Activated T-helper 17 cell treated with anti-CD3 and anti-CD28 coated beads, Interleukin-2, amount 50 U/mL, for 72 hours (primary cell): Measurements from ENCODE around the gene SMARCE1. TPM values are rescaled to one million over a fixed set of nuclear protein-coding genes. Genes with fewer than 3 reads are reported as not detected.

ENCODE experiments used
- ATAC-seq: fragments of 150-1000 bp; cut with Tn5 transposase; replicated peaks from 2 replicates; pipeline ENCODE4 v1.10.0; 2021; ENCODE audit warnings: mild to moderate bottlenecking, moderate library complexity
- H3K27ac Mint-ChIP-seq: one replicate; pipeline ENCODE4 v1.8.0; 2022; ENCODE audit warnings: mixed read lengths
- H3K27me3 Mint-ChIP-seq: one replicate; pipeline ENCODE4 v1.8.0; 2022; ENCODE audit warnings: mixed read lengths
- H3K36me3 Mint-ChIP-seq: one replicate; pipeline ENCODE4 v1.8.0; 2022; ENCODE audit warnings: low read depth, mild to moderate bottlenecking, mixed read lengths
- H3K4me1 Mint-ChIP-seq: one replicate; pipeline ENCODE4 v1.8.0; 2022; ENCODE audit warnings: mixed read lengths
- H3K4me3 Mint-ChIP-seq: one replicate; pipeline ENCODE4 v1.8.0; 2022; ENCODE audit warnings: mild to moderate bottlenecking, mixed read lengths
- H3K9me3 Mint-ChIP-seq: one replicate; pipeline ENCODE4 v1.8.0; 2022; ENCODE audit warnings: mixed read lengths
- total RNA-seq, 2 donors: library from RNA; stranded (reverse); gene quantifications; one replicate each; pipeline ENCODE4 v1.2.3, GENCODE V29; 2022

The SMARCE1 gene
- total RNA-seq, 2 donors from 2014 or later: 82.1 to 85.5 TPM

GRCh38 chr17:40611840-40612474 is 35.7 kb downstream of the SMARCE1 start:
- H3K4me3 Mint-ChIP-seq: peak overlapping the region; percentile 74

GRCh38 chr17:40610359-40610758 is 37.3 kb downstream of the SMARCE1 start:
- no peaks in the 10 kb centered on the region for H3K9me3 Mint-ChIP-seq
- H3K4me3 Mint-ChIP-seq: peak overlapping the region; percentile 74
- ATAC-seq: peak; percentile 51

More at GRCh38 chr17:40611840-40612474, 35.7 kb downstream of the SMARCE1 start:
- Mint-ChIP-seq H3K9me3 (no peaks in the 10 kb centered on the region), H3K36me3 (no peaks in the 10 kb centered on the region), H3K4me1 (peaks cover 80% of the 10 kb centered on the region), H3K27me3 (no peaks in the 10 kb centered on the region), H3K27ac (peak overlapping the region; percentile 63)
- ATAC-seq: no peak

GRCh38 chr17:40608061-40608581 is 39.5 kb downstream of the SMARCE1 start:
- ATAC-seq: peak; percentile 63
- Mint-ChIP-seq H3K36me3 (no peaks in the 10 kb centered on the region), H3K4me3 (peak overlapping the region; percentile 74)

More at GRCh38 chr17:40610359-40610758, 37.3 kb downstream of the SMARCE1 start:
- H3K27me3 Mint-ChIP-seq: no peaks in the 10 kb centered on the region
- peak overlapping the region; percentile 88 for H3K27ac Mint-ChIP-seq
- H3K36me3 Mint-ChIP-seq: no peaks in the 10 kb centered on the region
- H3K4me1 Mint-ChIP-seq: peaks cover 71% of the 10 kb centered on the region

GRCh38 chr17:40607641-40608040 is 40.0 kb downstream of the SMARCE1 start:
- H3K27ac Mint-ChIP-seq: peak overlapping the region; percentile 88
- peak overlapping the region; percentile 74 for H3K4me3 Mint-ChIP-seq
- H3K9me3 Mint-ChIP-seq: no peaks in the 10 kb centered on the region
- peak; percentile 15 for ATAC-seq
- no peaks in the 10 kb centered on the region for H3K27me3 Mint-ChIP-seq
- H3K4me1 Mint-ChIP-seq: peaks cover 74% of the 10 kb centered on the region
- no peaks in the 10 kb centered on the region for H3K36me3 Mint-ChIP-seq

More at GRCh38 chr17:40608061-40608581, 39.5 kb downstream of the SMARCE1 start:
- H3K27ac Mint-ChIP-seq: peak overlapping the region; percentile 88
- no peaks in the 10 kb centered on the region for H3K27me3 Mint-ChIP-seq
- H3K4me1 Mint-ChIP-seq: peaks cover 72% of the 10 kb centered on the region
- H3K9me3 Mint-ChIP-seq: no peaks in the 10 kb centered on the region

- Mint-ChIP-seq H3K4me3 (peak overlapping the region; percentile 74), H3K4me1 (peaks cover 70% of the 10 kb centered on the region), H3K9me3 (no peaks in the 10 kb centered on the region), H3K27ac (peak overlapping the region; percentile 91), H3K36me3 (no peaks in the 10 kb centered on the region), H3K27me3 (no peaks in the 10 kb centered on the region)
- no peak for ATAC-seq
Measured at GRCh38 chr17:40606548-40607353, 40.9 kb downstream of the SMARCE1 start.

- peak; percentile 71 for ATAC-seq
- Mint-ChIP-seq H3K9me3 (no peaks in the 10 kb centered on the region), H3K36me3 (no peaks in the 10 kb centered on the region), H3K4me3 (peak overlapping the region; percentile 74), H3K27ac (peak overlapping the region; percentile 91), H3K27me3 (no peaks in the 10 kb centered on the region), H3K4me1 (peaks cover 69% of the 10 kb centered on the region)
Measured at GRCh38 chr17:40605306-40605705, 42.3 kb downstream of the SMARCE1 start.

GRCh38 chr17:40604327-40605080 is 43.1 kb downstream of the SMARCE1 start:
- ATAC-seq: no peak

GRCh38 chr17:40602445-40603443 is 44.9 kb downstream of the SMARCE1 start:
- Mint-ChIP-seq H3K9me3 (no peaks in the 10 kb centered on the region), H3K4me1 (peaks cover 65% of the 10 kb centered on the region), H3K27ac (peak overlapping the region; percentile 91), H3K4me3 (peak overlapping the region; percentile 74), H3K36me3 (peaks cover 12% of the 10 kb centered on the region), H3K27me3 (no peaks in the 10 kb centered on the region)
- peak; percentile 53 for ATAC-seq

More at GRCh38 chr17:40604327-40605080, 43.1 kb downstream of the SMARCE1 start:
- peak overlapping the region; percentile 74 for H3K4me3 Mint-ChIP-seq
- peaks cover 67% of the 10 kb centered on the region for H3K4me1 Mint-ChIP-seq
- peak overlapping the region; percentile 91 for H3K27ac Mint-ChIP-seq
- no peaks in the 10 kb centered on the region for H3K27me3 Mint-ChIP-seq
- H3K36me3 Mint-ChIP-seq: no peaks in the 10 kb centered on the region
- H3K9me3 Mint-ChIP-seq: no peaks in the 10 kb centered on the region

- peaks cover 18% of the 10 kb centered on the region for H3K36me3 Mint-ChIP-seq
- H3K27ac Mint-ChIP-seq: peak overlapping the region; percentile 98
- peaks cover 5% of the 10 kb centered on the region for H3K9me3 Mint-ChIP-seq
- no peak for ATAC-seq
- peak overlapping the region; percentile 74 for H3K4me3 Mint-ChIP-seq
- peaks cover 73% of the 10 kb centered on the region for H3K4me1 Mint-ChIP-seq
- no peaks in the 10 kb centered on the region for H3K27me3 Mint-ChIP-seq
Measured at GRCh38 chr17:40600486-40601046, 47.1 kb downstream of the SMARCE1 start.

- ATAC-seq: no peak
- H3K27me3 Mint-ChIP-seq: no peaks in the 10 kb centered on the region
Measured at GRCh38 chr17:40599468-40599763, 48.2 kb downstream of the SMARCE1 start.

GRCh38 chr17:40598619-40599467 is 48.8 kb downstream of the SMARCE1 start:
- H3K27ac Mint-ChIP-seq: peak overlapping the region; percentile 98
- peak; percentile 56 for ATAC-seq
- H3K9me3 Mint-ChIP-seq: peaks cover 5% of the 10 kb centered on the region
- peak overlapping the region; percentile 74 for H3K4me3 Mint-ChIP-seq
- H3K4me1 Mint-ChIP-seq: peaks cover 63% of the 10 kb centered on the region
- peaks cover 18% of the 10 kb centered on the region for H3K36me3 Mint-ChIP-seq
- H3K27me3 Mint-ChIP-seq: no peaks in the 10 kb centered on the region

More at GRCh38 chr17:40599468-40599763, 48.2 kb downstream of the SMARCE1 start:
- Mint-ChIP-seq H3K36me3 (peaks cover 18% of the 10 kb centered on the region), H3K27ac (peak overlapping the region; percentile 98), H3K4me1 (peaks cover 68% of the 10 kb centered on the region), H3K4me3 (peak overlapping the region; percentile 74), H3K9me3 (peaks cover 5% of the 10 kb centered on the region)

- Mint-ChIP-seq H3K9me3 (peaks cover 5% of the 10 kb centered on the region), H3K4me1 (peaks cover 61% of the 10 kb centered on the region), H3K4me3 (peak overlapping the region; percentile 74), H3K36me3 (peaks cover 18% of the 10 kb centered on the region), H3K27ac (peak overlapping the region; percentile 98), H3K27me3 (no peaks in the 10 kb centered on the region)
- no peak for ATAC-seq
Measured at GRCh38 chr17:40598301-40598618, 49.4 kb downstream of the SMARCE1 start.
